HEK293 (cell line): ENCODE data around the gene LRFN3.

ENCODE experiments used
- BCL11A ChIP-seq: fragments of 450-650 bp; formaldehyde crosslinking; IDR thresholded peaks from 2 replicates; pipeline ENCODE4 v1.5.1; 2016; ENCODE audit warnings: low read depth, missing biosample characterization, missing genetic modification characterization
- GFI1B ChIP-seq: fragments of 450-650 bp; formaldehyde crosslinking; IDR thresholded peaks from 2 replicates; pipeline ENCODE4 v1.5.1; 2016; ENCODE audit warnings: missing biosample characterization, missing genetic modification characterization
- SCRT2 ChIP-seq: fragments of 450-650 bp; formaldehyde crosslinking; IDR thresholded peaks from 2 replicates; pipeline ENCODE4 v1.5.1; 2016; ENCODE audit warnings: missing biosample characterization, missing genetic modification characterization
- ZFP37 ChIP-seq: fragments of 450-650 bp; formaldehyde crosslinking; IDR thresholded peaks from 2 replicates; pipeline ENCODE4 v1.5.1; 2016; ENCODE audit warnings: missing biosample characterization, missing genetic modification characterization
- ZNF133 ChIP-seq: fragments of 450-650 bp; formaldehyde crosslinking; IDR thresholded peaks from 2 replicates; pipeline ENCODE4 v1.5.1; 2016; ENCODE audit warnings: missing biosample characterization, missing genetic modification characterization
- ZNF138 ChIP-seq: fragments of 450-650 bp; formaldehyde crosslinking; IDR thresholded peaks from 2 replicates; pipeline ENCODE4 v1.5.1; 2016; ENCODE audit warnings: missing biosample characterization, missing genetic modification characterization, borderline replicate concordance
- ZNF140 ChIP-seq: fragments of 450-650 bp; formaldehyde crosslinking; IDR thresholded peaks from 2 replicates; pipeline ENCODE4 v1.5.1; 2016; ENCODE audit warnings: missing biosample characterization, missing genetic modification characterization
- ZNF274 ChIP-seq, 2 experiments: fragments of 200-500 bp in 1 of 2; fragments of 450-650 bp in 1 of 2; sonication (Bioruptor generic) in 1 of 2; formaldehyde crosslinking in 1 of 2; IDR thresholded peaks; 2 replicates each; pipeline versions ENCODE4 v1.5.1 to v1.6.1; 2014 to 2016; ENCODE audit warnings: borderline replicate concordance in 1 of 2, inconsistent platforms in 1 of 2, low read length in 1 of 2, missing biosample characterization in 1 of 2, missing genetic modification characterization in 1 of 2
- ZNF341 ChIP-seq: fragments of 450-650 bp; formaldehyde crosslinking; IDR thresholded peaks from 2 replicates; pipeline ENCODE4; 2016; ENCODE audit warnings: low read depth, missing biosample characterization, missing genetic modification characterization
- ZNF354C ChIP-seq: fragments of 450-650 bp; formaldehyde crosslinking; IDR thresholded peaks from 2 replicates; pipeline ENCODE4 v1.5.1; 2016; ENCODE audit warnings: missing biosample characterization, missing genetic modification characterization, low read depth, borderline replicate concordance
- ZNF366 ChIP-seq: fragments of 450-650 bp; formaldehyde crosslinking; conservative IDR thresholded peaks from 2 replicates; pipeline ENCODE4 v1.5.1; 2016; ENCODE audit warnings: missing biosample characterization, missing genetic modification characterization
- ZNF433 ChIP-seq: fragments of 450-650 bp; formaldehyde crosslinking; IDR thresholded peaks from 2 replicates; pipeline ENCODE4 v1.5.1; 2016; ENCODE audit warnings: missing biosample characterization, missing genetic modification characterization, low read depth
- ZNF610 ChIP-seq: fragments of 450-650 bp; formaldehyde crosslinking; IDR thresholded peaks from 2 replicates; pipeline ENCODE4 v1.5.1; 2016; ENCODE audit warnings: missing biosample characterization, missing genetic modification characterization, borderline replicate concordance
- ZNF621 ChIP-seq: fragments of 450-650 bp; formaldehyde crosslinking; IDR thresholded peaks from 2 replicates; pipeline ENCODE4 v1.5.1; 2017; ENCODE audit warnings: missing biosample characterization, missing genetic modification characterization
- ZNF626 ChIP-seq: fragments of 450-650 bp; sonication (Bioruptor Pico); formaldehyde crosslinking; IDR thresholded peaks from 2 replicates; pipeline ENCODE4 v1.5.1; 2018; ENCODE audit warnings: missing biosample characterization, missing genetic modification characterization, inconsistent platforms
- ZNF776 ChIP-seq: fragments of 450-650 bp; formaldehyde crosslinking; IDR thresholded peaks from 2 replicates; pipeline ENCODE4 v1.5.0; 2017; ENCODE audit warnings: missing biosample characterization, missing genetic modification characterization, borderline replicate concordance
- TF ChIP-seq, protein P1 (sequence below): fragments of 450-650 bp; formaldehyde crosslinking; IDR thresholded peaks from 2 replicates; pipeline ENCODE4 v1.5.1; 2017; ENCODE audit warnings: missing biosample characterization, missing genetic modification characterization
- TF ChIP-seq, protein P2 (sequence below): fragments of 450-650 bp; formaldehyde crosslinking; IDR thresholded peaks from 2 replicates; pipeline ENCODE4 v1.5.1; 2016; ENCODE audit warnings: missing biosample characterization, missing genetic modification characterization
- TF ChIP-seq, protein P3 (sequence below): fragments of 450-650 bp; formaldehyde crosslinking; IDR thresholded peaks from 2 replicates; pipeline ENCODE4 v1.5.1; 2016; ENCODE audit warnings: missing biosample characterization, missing genetic modification characterization
- TF ChIP-seq, protein P4 (sequence below): fragments of 450-650 bp; formaldehyde crosslinking; IDR thresholded peaks from 2 replicates; pipeline ENCODE4 v1.5.1; 2016; ENCODE audit warnings: missing biosample characterization, missing genetic modification characterization
- TF ChIP-seq, protein P5 (sequence below): fragments of 450-650 bp; formaldehyde crosslinking; conservative IDR thresholded peaks from 2 replicates; pipeline ENCODE4 v1.5.1; 2016; ENCODE audit warnings: low read depth, missing biosample characterization, missing genetic modification characterization
- TF ChIP-seq, protein P6 (sequence below): fragments of 450-650 bp; formaldehyde crosslinking; IDR thresholded peaks from 2 replicates; pipeline ENCODE4 v1.5.1; 2016; ENCODE audit warnings: missing biosample characterization, missing genetic modification characterization
- TF ChIP-seq, protein P7 (sequence below): fragments of 450-650 bp; formaldehyde crosslinking; IDR thresholded peaks from 2 replicates; pipeline ENCODE4 v1.5.1; 2016; ENCODE audit warnings: missing biosample characterization, missing genetic modification characterization

Gene LRFN3

DNA sequence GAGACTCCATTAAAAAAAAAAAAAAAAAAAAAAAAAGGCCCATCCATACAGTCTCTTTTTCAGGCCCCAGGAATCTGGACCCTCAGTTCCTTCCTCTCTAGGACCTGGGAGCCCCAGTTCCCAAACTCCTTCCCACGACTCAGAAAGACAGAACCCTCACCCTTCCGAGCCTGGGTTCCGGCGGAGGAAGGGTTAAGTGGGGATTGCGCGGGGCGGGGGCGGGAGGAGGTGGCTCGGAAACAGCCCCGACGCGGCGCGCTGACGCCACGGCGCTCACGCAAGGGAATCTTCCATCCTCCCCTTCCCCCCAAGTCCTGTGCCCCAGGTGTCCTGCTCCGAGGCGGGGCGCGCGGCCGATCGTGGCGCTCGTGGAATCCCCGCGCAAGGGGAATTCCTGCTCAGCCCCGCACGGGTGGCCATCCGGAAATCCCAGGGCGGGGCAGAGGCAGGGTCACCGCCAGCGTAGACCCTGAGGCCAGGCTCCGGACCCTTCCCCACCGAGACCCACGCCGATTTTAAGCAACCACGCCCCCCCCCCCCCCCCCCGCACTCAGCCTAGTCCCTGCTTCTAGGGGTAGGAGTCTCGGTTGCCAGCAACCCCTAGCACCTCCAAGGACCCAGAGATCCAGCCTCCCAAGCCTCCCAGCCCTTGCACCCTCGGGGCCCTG, 36.5 kb upstream of the LRFN3 start (continued):
- TF ChIP-seq ZNF433 (tag by site-specific recombination) (no peak), ZNF626 (tag by site-specific recombination) (no peak), BCL11A (tag by site-specific recombination) (no peak), ZNF610 (tag by site-specific recombination) (peak; percentile 60), ZFP37 (tag by site-specific recombination) (peak; percentile 58; the same call in 1 of the 2 replicates), ZNF776 (tag by site-specific recombination) (no peak), ZNF138 (tag by site-specific recombination) (0 out of 2 replicates have a peak, but pooled peaks have one; percentile 4), ZNF140 (tag by site-specific recombination) (no peak), ZNF366 (peak; percentile 32; the same call in 1 of the 2 replicates), GFI1B (tag by site-specific recombination) (peak; percentile 78), ZNF133 (tag by site-specific recombination) (no peak), SCRT2 (tag by site-specific recombination) (no peak), ZNF341 (tag by site-specific recombination) (peak; percentile 99), ZNF354C (tag by site-specific recombination) (no peak), ZNF274 (IDR thresholded peaks at IDR 0.05; ENCODE audit: low read length) (no peak), ZNF274 (tag by site-specific recombination; IDR thresholded peaks at IDR 0.05; ENCODE audit: borderline replicate concordance) (no peak), ZNF621 (tag by site-specific recombination) (no peak)
- TF ChIP-seq, protein P1, sequence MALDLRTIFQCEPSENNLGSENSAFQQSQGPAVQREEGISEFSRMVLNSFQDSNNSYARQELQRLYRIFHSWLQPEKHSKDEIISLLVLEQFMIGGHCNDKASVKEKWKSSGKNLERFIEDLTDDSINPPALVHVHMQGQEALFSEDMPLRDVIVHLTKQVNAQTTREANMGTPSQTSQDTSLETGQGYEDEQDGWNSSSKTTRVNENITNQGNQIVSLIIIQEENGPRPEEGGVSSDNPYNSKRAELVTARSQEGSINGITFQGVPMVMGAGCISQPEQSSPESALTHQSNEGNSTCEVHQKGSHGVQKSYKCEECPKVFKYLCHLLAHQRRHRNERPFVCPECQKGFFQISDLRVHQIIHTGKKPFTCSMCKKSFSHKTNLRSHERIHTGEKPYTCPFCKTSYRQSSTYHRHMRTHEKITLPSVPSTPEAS (tag by site-specific recombination), result 0 out of 2 replicates have a peak, but pooled peaks have one; percentile 28
- TF ChIP-seq, protein P2, sequence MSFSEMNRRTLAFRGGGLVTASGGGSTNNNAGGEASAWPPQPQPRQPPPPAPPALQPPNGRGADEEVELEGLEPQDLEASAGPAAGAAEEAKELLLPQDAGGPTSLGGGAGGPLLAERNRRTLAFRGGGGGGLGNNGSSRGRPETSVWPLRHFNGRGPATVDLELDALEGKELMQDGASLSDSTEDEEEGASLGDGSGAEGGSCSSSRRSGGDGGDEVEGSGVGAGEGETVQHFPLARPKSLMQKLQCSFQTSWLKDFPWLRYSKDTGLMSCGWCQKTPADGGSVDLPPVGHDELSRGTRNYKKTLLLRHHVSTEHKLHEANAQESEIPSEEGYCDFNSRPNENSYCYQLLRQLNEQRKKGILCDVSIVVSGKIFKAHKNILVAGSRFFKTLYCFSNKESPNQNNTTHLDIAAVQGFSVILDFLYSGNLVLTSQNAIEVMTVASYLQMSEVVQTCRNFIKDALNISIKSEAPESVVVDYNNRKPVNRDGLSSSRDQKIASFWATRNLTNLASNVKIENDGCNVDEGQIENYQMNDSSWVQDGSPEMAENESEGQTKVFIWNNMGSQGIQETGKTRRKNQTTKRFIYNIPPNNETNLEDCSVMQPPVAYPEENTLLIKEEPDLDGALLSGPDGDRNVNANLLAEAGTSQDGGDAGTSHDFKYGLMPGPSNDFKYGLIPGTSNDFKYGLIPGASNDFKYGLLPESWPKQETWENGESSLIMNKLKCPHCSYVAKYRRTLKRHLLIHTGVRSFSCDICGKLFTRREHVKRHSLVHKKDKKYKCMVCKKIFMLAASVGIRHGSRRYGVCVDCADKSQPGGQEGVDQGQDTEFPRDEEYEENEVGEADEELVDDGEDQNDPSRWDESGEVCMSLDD (tag by site-specific recombination), result peak; percentile 97
- TF ChIP-seq, protein P3, sequence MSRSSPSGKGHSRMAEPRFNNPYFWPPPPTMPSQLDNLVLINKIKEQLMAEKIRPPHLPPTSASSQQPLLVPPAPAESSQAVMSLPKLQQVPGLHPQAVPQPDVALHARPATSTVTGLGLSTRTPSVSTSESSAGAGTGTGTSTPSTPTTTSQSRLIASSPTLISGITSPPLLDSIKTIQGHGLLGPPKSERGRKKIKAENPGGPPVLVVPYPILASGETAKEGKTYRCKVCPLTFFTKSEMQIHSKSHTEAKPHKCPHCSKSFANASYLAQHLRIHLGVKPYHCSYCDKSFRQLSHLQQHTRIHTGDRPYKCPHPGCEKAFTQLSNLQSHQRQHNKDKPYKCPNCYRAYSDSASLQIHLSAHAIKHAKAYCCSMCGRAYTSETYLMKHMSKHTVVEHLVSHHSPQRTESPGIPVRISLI (tag by site-specific recombination), result peak; percentile 100
- TF ChIP-seq, protein P4, sequence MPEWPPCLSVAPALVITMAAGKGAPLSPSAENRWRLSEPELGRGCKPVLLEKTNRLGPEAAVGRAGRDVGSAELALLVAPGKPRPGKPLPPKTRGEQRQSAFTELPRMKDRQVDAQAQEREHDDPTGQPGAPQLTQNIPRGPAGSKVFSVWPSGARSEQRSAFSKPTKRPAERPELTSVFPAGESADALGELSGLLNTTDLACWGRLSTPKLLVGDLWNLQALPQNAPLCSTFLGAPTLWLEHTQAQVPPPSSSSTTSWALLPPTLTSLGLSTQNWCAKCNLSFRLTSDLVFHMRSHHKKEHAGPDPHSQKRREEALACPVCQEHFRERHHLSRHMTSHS, result no peak
- TF ChIP-seq, protein P5, sequence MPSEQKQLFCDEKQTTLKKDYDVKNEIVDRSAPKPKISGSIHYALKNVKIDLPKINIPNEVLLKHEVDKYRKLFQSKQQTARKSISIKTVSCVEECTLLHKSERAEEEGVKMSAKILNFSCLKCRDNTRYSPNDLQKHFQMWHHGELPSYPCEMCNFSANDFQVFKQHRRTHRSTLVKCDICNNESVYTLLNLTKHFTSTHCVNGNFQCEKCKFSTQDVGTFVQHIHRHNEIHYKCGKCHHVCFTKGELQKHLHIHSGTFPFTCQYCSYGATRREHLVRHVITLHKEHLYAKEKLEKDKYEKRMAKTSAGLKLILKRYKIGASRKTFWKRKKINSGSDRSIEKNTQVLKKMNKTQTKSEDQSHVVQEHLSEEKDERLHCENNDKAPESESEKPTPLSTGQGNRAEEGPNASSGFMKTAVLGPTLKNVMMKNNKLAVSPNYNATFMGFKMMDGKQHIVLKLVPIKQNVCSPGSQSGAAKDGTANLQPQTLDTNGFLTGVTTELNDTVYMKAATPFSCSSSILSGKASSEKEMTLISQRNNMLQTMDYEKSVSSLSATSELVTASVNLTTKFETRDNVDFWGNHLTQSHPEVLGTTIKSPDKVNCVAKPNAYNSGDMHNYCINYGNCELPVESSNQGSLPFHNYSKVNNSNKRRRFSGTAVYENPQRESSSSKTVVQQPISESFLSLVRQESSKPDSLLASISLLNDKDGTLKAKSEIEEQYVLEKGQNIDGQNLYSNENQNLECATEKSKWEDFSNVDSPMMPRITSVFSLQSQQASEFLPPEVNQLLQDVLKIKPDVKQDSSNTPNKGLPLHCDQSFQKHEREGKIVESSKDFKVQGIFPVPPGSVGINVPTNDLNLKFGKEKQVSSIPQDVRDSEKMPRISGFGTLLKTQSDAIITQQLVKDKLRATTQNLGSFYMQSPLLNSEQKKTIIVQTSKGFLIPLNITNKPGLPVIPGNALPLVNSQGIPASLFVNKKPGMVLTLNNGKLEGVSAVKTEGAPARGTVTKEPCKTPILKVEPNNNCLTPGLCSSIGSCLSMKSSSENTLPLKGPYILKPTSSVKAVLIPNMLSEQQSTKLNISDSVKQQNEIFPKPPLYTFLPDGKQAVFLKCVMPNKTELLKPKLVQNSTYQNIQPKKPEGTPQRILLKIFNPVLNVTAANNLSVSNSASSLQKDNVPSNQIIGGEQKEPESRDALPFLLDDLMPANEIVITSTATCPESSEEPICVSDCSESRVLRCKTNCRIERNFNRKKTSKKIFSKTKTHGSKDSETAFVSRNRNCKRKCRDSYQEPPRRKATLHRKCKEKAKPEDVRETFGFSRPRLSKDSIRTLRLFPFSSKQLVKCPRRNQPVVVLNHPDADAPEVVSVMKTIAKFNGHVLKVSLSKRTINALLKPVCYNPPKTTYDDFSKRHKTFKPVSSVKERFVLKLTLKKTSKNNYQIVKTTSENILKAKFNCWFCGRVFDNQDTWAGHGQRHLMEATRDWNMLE (tag by site-specific recombination), result peak; percentile 8; the same call in 1 of the 2 replicates
- TF ChIP-seq, protein P6, sequence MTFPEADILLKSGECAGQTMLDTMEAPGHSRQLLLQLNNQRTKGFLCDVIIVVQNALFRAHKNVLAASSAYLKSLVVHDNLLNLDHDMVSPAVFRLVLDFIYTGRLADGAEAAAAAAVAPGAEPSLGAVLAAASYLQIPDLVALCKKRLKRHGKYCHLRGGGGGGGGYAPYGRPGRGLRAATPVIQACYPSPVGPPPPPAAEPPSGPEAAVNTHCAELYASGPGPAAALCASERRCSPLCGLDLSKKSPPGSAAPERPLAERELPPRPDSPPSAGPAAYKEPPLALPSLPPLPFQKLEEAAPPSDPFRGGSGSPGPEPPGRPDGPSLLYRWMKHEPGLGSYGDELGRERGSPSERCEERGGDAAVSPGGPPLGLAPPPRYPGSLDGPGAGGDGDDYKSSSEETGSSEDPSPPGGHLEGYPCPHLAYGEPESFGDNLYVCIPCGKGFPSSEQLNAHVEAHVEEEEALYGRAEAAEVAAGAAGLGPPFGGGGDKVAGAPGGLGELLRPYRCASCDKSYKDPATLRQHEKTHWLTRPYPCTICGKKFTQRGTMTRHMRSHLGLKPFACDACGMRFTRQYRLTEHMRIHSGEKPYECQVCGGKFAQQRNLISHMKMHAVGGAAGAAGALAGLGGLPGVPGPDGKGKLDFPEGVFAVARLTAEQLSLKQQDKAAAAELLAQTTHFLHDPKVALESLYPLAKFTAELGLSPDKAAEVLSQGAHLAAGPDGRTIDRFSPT (tag by site-specific recombination), result peak; percentile 62
- TF ChIP-seq, protein P7, sequence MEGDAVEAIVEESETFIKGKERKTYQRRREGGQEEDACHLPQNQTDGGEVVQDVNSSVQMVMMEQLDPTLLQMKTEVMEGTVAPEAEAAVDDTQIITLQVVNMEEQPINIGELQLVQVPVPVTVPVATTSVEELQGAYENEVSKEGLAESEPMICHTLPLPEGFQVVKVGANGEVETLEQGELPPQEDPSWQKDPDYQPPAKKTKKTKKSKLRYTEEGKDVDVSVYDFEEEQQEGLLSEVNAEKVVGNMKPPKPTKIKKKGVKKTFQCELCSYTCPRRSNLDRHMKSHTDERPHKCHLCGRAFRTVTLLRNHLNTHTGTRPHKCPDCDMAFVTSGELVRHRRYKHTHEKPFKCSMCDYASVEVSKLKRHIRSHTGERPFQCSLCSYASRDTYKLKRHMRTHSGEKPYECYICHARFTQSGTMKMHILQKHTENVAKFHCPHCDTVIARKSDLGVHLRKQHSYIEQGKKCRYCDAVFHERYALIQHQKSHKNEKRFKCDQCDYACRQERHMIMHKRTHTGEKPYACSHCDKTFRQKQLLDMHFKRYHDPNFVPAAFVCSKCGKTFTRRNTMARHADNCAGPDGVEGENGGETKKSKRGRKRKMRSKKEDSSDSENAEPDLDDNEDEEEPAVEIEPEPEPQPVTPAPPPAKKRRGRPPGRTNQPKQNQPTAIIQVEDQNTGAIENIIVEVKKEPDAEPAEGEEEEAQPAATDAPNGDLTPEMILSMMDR (tag by site-specific recombination), result peak; percentile 53
